CD14-positive monocyte (primary cell): ENCODE measurements around the gene MRPL43. TPM values are rescaled to one million over a fixed set of nuclear protein-coding genes. Genes with fewer than 3 reads are reported as not detected.

Experiments
- DNase-seq, 3 donors: peaks; one replicate each; pipeline ENCODE4 v3.0.0-alpha.2; 2011 to 2022
- H2AFZ ChIP-seq: 2 replicates; pipeline ENCODE4 v1.6.0; 2012; ENCODE audit warnings: mild to moderate bottlenecking, low read depth, low read length, inconsistent platforms; ENCODE audit not compliant: insufficient read depth, poor library complexity, severe bottlenecking
- H3K27ac ChIP-seq, 2 donors: 1 replicate in 1 of 2; 2 replicates in 1 of 2; pipeline ENCODE4 v1.5.1; 2012 to 2013; ENCODE audit warnings: low read length in 2 of 2, control low read depth in 1 of 2, inconsistent platforms in 1 of 2, low read depth in 1 of 2, mild to moderate bottlenecking in 1 of 2
- H3K27me3 ChIP-seq, 2 donors: one replicate each; pipeline versions ENCODE4 v1.6.0 to v1.6.1; 2011 to 2013; ENCODE audit warnings: low read length in 2 of 2; ENCODE audit not compliant: control insufficient read depth in 2 of 2, insufficient read depth in 2 of 2
- H3K36me3 ChIP-seq, 2 donors: replicated peaks in 1 of 2; 1 replicate in 1 of 2; 2 replicates in 1 of 2; pipeline versions ENCODE4 v1.5.1 to v1.6.1; 2012 to 2013; ENCODE audit warnings: low read length in 2 of 2, control low read depth in 1 of 2, inconsistent platforms in 1 of 2, mild to moderate bottlenecking in 1 of 2; ENCODE audit not compliant: insufficient read depth in 2 of 2, control insufficient read depth in 1 of 2
- H3K4me1 ChIP-seq, 2 donors: 1 replicate in 1 of 2; 2 replicates in 1 of 2; pipeline versions ENCODE4 v1.5.1 to v1.6.1; 2012 to 2013; ENCODE audit warnings: low read length in 2 of 2, control low read depth in 1 of 2, inconsistent platforms in 1 of 2, mild to moderate bottlenecking in 1 of 2, moderate library complexity in 1 of 2; ENCODE audit not compliant: insufficient read depth in 2 of 2, control insufficient read depth in 1 of 2
- H3K4me2 ChIP-seq: replicated peaks from 2 replicates; pipeline ENCODE3; 2012; ENCODE audit warnings: low read length, moderate library complexity, mild to moderate bottlenecking; ENCODE audit not compliant: poor library complexity, severe bottlenecking; ENCODE audit errors: extremely low read depth
- H3K4me3 ChIP-seq, 3 experiments: fragments of 200-600 bp in 1 of 3; sonication (generic) in 1 of 3; replicated peaks in 1 of 3; 1 replicate in 2 of 3; 2 replicates in 1 of 3; pipeline ENCODE4 v1.5.1; 2011 to 2013; ENCODE audit warnings: low read length in 3 of 3, mild to moderate bottlenecking in 3 of 3, control low read depth in 2 of 3, low read depth in 2 of 3, inconsistent platforms in 1 of 3, moderate library complexity in 1 of 3
- H3K79me2 ChIP-seq: 2 replicates; pipeline ENCODE4 v1.6.0; 2012; ENCODE audit warnings: mild to moderate bottlenecking, control low read depth, inconsistent platforms, low read length, moderate library complexity; ENCODE audit not compliant: insufficient read depth
- H3K9ac ChIP-seq: 2 replicates; pipeline ENCODE4 v1.6.0; 2017; ENCODE audit warnings: low read length, mild to moderate bottlenecking; ENCODE audit not compliant: insufficient read depth, poor library complexity, severe bottlenecking
- H3K9me3 ChIP-seq, 2 donors: replicated peaks in 1 of 2; 1 replicate in 1 of 2; 2 replicates in 1 of 2; pipeline versions ENCODE4 v1.5.1 to v1.6.1; 2012 to 2013; ENCODE audit warnings: low read length in 2 of 2, control low read depth in 1 of 2; ENCODE audit not compliant: control insufficient read depth in 1 of 2, insufficient read depth in 1 of 2
- H4K20me1 ChIP-seq: 2 replicates; pipeline ENCODE4 v1.6.0; 2012; ENCODE audit warnings: mild to moderate bottlenecking, low read length, control low read depth, moderate library complexity; ENCODE audit not compliant: insufficient read depth
- H3K27ac Mint-ChIP-seq, 7 donors: one replicate each; pipeline ENCODE4 v1.8.0; 2020; ENCODE audit warnings: mild to moderate bottlenecking in 7 of 7, mixed read lengths in 7 of 7, moderate library complexity in 6 of 7, inconsistent platforms in 2 of 7
- H3K27me3 Mint-ChIP-seq, 3 donors: one replicate each; pipeline ENCODE4 v1.8.0; 2021 to 2022; ENCODE audit warnings: low read depth in 3 of 3, mild to moderate bottlenecking in 3 of 3, mixed read lengths in 3 of 3, moderate library complexity in 3 of 3, inconsistent platforms in 1 of 3
- H3K36me3 Mint-ChIP-seq, 2 donors: one replicate each; pipeline ENCODE4 v1.8.0; 2020; ENCODE audit warnings: mixed read lengths in 2 of 2, inconsistent platforms in 1 of 2, mild to moderate bottlenecking in 1 of 2
- H3K4me1 Mint-ChIP-seq: one replicate; pipeline ENCODE4 v1.8.0; 2020; ENCODE audit warnings: mild to moderate bottlenecking, mixed read lengths
- H3K4me3 Mint-ChIP-seq, 2 donors: one replicate each; pipeline ENCODE4 v1.8.0; 2020; ENCODE audit warnings: mild to moderate bottlenecking in 2 of 2, mixed read lengths in 2 of 2, moderate library complexity in 1 of 2
- H3K9me3 Mint-ChIP-seq, 7 donors: one replicate each; pipeline ENCODE4 v1.8.0; 2020 to 2022; ENCODE audit warnings: mixed read lengths in 7 of 7, mild to moderate bottlenecking in 6 of 7, moderate library complexity in 6 of 7, inconsistent platforms in 2 of 7
- CTCF ChIP-seq: fragments of 200-600 bp; IDR thresholded peaks from one replicate; pipeline ENCODE4 v1.8.0; 2022; ENCODE audit warnings: antibody characterized with exemption, mild to moderate bottlenecking
- WGBS: methylation state at CpG from one replicate; pipeline ENCODE4 v1.1.5; 2013; ENCODE audit warnings: missing lambda C conversion rate; ENCODE audit not compliant: insufficient coverage; 5-methylcytosine and 5-hydroxymethylcytosine counted together
- intact Hi-C, 2 donors: fragments of 100-400 bp; cut with micrococcal nuclease; formaldehyde crosslinking; loops; one replicate each; pipeline versions ENCODE4 v1.15.0 to v1.15.1; 2023
- polyA plus RNA-seq, 3 donors: library from polyadenylated mRNA; depleted of rRNA in 1 of 3; unstranded in 2 of 3; stranded (reverse) in 1 of 3; fragments of 300-500 nt in 2 of 3; fragments of >200 nt in 1 of 3; fragmentation: Illumina TruSeq in 2 of 3; gene quantifications; 1 replicate in 2 of 3; 2 replicates in 1 of 3; pipeline ENCODE4 v1.2.3, GENCODE V29; 2012 to 2021

The MRPL43 gene
- polyA plus RNA-seq, 3 donors, result 69.5 to 123 (median 98.0) TPM

DNA sequence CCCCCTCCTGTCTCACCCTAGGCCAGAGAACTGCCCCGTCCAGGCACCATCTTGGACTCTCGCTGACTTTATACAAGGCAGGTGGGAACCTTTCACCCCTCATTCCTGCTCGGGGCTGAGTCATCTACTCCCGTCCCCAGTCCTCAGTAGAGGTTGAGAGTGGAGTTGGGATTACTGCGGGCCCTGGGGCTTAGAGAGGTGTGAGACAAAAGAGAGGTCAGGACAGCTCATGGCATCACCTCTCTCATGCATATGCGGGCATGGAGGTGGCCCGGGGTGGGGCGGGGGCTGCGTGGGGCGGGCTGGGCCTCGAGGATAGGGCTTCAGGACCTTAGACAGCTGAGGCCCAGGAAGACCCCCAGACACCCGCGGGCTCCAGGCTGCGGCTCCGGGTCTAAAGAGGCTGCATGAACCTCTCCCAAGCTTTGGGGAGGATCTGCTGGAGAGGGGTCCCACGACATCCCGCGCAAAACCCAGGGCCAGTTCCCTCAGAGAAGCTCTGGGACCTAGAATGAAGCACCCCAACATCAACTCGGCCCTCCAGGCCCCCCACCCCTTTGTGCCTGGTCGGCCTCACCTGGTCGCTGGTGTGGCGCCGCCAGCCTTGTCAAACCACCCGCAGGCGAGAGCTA lies 43.3 kb upstream of the MRPL43 start:
- Histone ChIP-seq H3K4me1 (peaks cover 44 to 61% of the 10 kb centered on the region in 2 donors), H3K4me2 (peak overlapping the region; percentile 98), H3K4me3 (peak overlapping the region; percentile 58 to 96 (median 66)), H3K9ac (peak overlapping the region; percentile 98), H3K36me3 (peaks cover 9 to 13% of the 10 kb centered on the region in 2 donors), H4K20me1 (peaks cover 9% of the 10 kb centered on the region), H3K27me3 (no peaks in the 10 kb centered on the region), H3K9me3 (no peaks in the 10 kb centered on the region), H3K27ac (peak overlapping the region in 1 of 2 donors; percentile 100), H2AFZ (peak overlapping the region; percentile 85), H3K79me2 (peaks cover 7% of the 10 kb centered on the region)
- intact Hi-C loops, result no loop called here
- Mint-ChIP-seq H3K4me3 (peak overlapping the region; percentile 98 to 99), H3K27me3 (peaks cover 2 to 10% (median 6%) of the 10 kb centered on the region in 3 donors), H3K4me1 (peaks cover 57% of the 10 kb centered on the region), H3K9me3 (peaks cover 0 to 1% (median 0%) of the 10 kb centered on the region in 7 donors), H3K36me3 (peaks cover 15 to 17% of the 10 kb centered on the region in 2 donors), H3K27ac (peak overlapping the region in 4 of 7 donors; percentile 30 to 100 (median 100))
- no peak for TF ChIP-seq CTCF
- WGBS, result 11% methylated on average over 17 of the region's 25 CpGs
- DNase-seq, result no peak

GRCh38 chr10:101029520-101030295 lies 42.4 kb upstream of the MRPL43 start:
- H3K4me3 Mint-ChIP-seq, result no peak overlapping the region
- DNase-seq, result no peak
- H4K20me1 ChIP-seq, result no peaks in the 10 kb centered on the region
- intact Hi-C loops, result no loop called here
- no peak overlapping the region for H2AFZ ChIP-seq
- no peak overlapping the region for H3K4me2 ChIP-seq
- peaks cover 0 to 1% (median 0%) of the 10 kb centered on the region in 7 donors for H3K9me3 Mint-ChIP-seq
- H3K27ac ChIP-seq, result peak overlapping the region in 1 of 2 donors; percentile 30
- H3K4me1 ChIP-seq, result peaks cover 44 to 61% of the 10 kb centered on the region in 2 donors
- peaks cover 7% of the 10 kb centered on the region for H3K79me2 ChIP-seq
- H3K4me1 Mint-ChIP-seq, result peaks cover 57% of the 10 kb centered on the region
- H3K9me3 ChIP-seq, result no peaks in the 10 kb centered on the region
- H3K27ac Mint-ChIP-seq, result peak overlapping the region in 5 of 7 donors; percentile 2 to 59 (median 30)
- H3K27me3 Mint-ChIP-seq, result peaks cover 2 to 10% (median 6%) of the 10 kb centered on the region in 3 donors
- peaks cover under 1 to 4% of the 10 kb centered on the region in 2 donors for H3K36me3 ChIP-seq
- H3K36me3 Mint-ChIP-seq, result peaks cover 6 to 7% of the 10 kb centered on the region in 2 donors
- no peak overlapping the region for H3K4me3 ChIP-seq
- no peak overlapping the region for H3K9ac ChIP-seq
- no peak for TF ChIP-seq CTCF
- 73% methylated on average over 20 of the region's 27 CpGs for WGBS
- no peaks in the 10 kb centered on the region for H3K27me3 ChIP-seq
